T-helper 1 cell (primary cell): Measurements from ENCODE around the gene HOXA1.

Experiments
- DNase-seq, 5 donors: peaks; one replicate each; pipeline ENCODE4 v3.0.0-alpha.2; 2012 to 2020

HOXA1 gene

DNA sequence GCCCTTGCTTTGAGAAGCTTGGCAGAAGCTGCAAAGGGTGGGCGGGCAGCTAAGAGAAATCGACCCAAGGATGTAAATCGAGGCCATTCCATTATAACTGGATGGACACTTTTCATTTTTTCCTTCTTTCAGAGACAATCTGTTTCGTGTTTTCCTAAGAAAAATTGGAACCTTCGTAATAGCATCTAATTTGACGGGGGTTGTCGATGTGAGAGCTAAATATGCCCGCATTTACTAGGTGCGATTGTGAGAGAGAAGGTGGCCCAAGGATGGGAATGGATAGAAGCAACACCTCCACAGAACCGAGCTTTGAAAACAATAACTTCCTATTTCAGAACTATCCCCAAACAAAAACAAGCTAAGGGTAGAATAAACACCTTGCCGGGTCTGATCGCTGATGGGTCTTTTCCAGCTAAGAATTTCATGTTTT is 35.6 kb upstream of the HOXA1 start:
- DNase-seq = no peak

GRCh38 chr7:27130540-27131389 is 35.0 kb upstream of the HOXA1 start, which contains the start of gene HOXA4:
TSS of gene HOXA4 (minus strand) at chr7:27130757. CDS start at chr7:27130733, 24 bp downstream.
- DNase-seq = peak; percentile 53 to 79 (median 66)

- DNase-seq = no peak
Observed at GRCh38 chr7:27129729-27130539, 34.1 kb upstream of the HOXA1 start.

DNA sequence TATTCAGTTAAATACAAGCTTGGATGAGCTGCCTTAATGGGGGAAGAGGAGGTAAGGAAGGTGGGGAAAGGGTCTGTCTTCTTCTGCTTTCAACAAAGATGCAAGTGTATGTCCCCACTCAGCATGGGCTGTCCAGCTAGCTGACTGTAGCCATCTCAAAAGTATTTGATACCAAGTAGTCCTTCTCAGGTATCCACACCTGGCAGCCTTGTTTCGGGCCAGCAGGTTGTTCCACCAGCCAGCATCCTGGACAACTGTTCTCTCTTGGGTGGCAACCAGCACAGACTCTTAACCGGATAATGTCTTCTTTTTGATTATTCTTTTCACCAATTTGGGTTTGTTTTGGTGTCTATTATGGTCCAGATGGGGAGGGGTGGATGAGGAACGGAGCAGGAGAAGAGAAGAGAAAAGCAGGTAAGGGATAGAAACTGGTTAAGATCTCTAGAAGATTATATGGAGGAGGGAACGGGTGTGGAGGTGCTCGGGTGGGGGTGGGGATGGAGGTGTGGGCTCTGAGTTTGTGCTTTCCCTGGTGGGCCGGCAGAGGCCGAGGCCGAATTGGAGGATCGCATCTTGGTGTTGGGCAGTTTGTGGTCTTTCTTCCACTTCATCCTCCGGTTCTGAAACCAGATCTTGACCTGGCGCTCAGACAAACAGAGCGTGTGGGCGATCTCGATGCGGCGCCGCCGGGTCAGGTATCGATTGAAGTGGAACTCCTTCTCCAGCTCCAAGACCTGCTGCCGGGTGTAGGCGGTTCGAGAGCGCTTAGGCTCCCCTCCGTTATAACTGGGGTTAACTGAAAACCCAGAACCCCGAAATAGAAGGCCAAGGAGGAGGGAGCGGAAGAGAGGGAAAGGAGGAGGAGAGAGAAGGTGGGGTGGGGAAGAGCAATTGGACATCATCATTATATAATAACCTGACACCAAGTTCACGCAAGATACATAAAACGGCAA is 33.3 kb upstream of the HOXA1 start:
- DNase-seq = no peak

GRCh38 chr7:27128034-27128433 is 32.2 kb upstream of the HOXA1 start:
- no peak for DNase-seq

DNA sequence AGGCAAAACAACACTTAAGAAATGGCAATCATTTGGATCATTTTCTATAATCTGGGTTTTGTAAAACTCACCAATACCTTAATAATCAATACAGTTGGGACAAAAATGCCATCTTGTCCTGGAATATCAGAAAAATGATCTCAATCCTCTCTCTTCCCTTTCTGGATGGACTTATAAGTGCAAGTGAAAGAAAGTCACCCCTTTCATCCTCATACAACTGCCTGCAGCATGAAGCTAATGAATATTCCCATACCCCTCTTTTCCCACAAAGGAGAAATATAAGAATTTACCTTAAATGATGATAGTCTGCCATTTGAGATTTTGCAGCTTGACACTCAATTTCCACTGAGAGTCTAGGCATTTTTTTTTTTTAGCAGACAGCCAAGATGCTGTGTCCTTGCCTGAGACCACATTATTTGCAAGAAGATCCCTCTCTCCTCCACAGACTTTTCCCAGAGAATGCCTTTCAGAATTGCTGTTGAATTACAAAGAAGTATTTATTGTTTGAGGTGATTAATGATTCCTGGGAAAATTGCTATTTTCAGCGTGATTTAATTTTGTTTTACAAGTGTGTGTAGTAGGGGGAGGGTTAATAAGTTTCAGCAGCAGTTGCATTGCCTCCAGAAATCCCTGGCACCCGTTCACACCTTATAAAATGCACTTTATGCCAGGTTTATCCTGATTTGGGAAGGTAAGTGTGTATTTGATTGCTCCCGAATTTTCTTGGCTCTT is 31.0 kb upstream of the HOXA1 start:
- no peak for DNase-seq

DNA sequence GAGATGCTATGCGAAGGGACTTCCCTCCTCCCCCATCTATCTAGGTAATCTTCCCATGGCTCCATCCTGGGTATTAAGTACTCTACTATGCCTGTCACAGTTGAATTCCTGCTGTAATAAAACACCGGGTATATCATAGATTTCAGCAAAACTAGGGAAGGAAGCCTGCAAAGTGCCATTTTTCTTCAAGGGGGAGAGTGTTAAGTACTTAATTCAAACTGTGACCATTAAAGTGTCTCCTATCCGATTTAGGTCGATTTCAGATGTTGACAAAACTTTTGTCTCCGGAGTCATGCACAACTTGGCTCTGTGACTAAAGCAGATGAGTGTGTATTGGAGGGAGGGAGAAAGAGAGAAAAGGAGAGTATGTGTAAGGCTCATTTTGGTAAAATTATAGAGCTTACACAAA is 30.2 kb upstream of the HOXA1 start:
- DNase-seq = no peak

- DNase-seq = no peak
Observed at GRCh38 chr7:27124902-27125689, 29.3 kb upstream of the HOXA1 start.

DNA sequence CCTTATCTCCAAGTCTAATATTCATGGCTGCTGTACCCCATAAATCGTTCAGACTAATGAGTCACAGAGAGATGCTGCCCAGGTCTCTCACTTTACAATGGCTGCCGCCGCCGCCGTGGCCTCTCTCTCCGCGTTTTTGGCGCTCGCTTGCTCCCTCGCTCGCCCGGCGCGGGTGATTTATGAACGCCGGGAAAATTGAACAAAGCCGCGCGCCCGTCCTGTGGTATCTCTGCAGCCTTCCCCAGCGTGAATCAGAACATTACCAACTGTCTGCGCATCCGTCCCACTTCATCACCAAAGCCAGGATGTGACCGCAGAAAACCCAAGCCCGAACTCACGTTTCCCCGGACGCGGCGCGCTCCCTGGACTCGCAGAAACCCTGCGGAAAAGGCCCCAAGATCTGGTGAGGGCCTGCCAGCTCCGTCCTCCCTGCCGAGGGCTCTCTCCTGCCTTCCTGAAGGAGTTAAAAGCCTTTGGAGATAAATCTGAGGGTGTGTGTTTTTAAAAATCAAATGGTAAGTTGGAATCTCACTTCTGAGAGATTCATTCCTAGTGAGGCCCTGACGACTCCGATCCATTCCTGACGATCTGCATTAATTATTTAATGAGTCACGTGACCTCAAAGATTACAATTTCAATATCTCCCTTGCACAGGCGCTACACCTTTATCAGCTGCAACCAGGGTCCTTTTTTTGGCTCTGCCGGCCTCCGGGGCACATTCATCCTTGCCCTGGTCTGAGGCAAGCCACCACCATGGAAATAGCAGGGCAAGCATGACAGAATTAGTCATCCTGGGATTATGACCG is 28.5 kb upstream of the HOXA1 start:
- no peak for DNase-seq

DNA sequence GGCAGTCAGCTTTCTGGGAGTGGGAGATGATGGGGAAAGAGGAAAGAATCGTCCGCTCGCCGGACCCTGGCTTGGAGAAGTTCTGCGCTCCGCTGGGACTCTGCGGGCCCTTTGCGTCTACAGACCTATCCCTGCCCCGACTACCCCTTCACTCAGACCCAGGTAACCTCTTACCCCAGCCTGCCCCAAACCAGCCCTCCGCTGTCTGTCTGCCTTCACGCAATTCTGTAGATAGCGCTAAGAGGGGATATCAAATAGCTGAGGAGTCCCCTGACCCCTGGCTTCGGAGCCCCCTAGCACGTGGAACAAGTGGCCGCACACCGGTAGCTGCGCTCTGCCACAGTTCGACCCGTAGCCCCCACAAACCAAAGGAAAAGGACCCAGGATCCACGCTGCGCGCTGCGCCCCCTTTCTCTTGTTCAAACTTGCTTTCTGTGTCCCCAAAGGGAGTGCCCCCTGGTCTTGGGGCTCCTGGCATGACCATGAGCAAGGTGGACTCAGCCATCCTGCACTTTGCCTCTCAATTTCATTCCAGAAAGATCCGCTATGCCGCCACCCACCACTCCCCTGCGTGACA is 27.8 kb upstream of the HOXA1 start:
- DNase-seq = no peak

DNA sequence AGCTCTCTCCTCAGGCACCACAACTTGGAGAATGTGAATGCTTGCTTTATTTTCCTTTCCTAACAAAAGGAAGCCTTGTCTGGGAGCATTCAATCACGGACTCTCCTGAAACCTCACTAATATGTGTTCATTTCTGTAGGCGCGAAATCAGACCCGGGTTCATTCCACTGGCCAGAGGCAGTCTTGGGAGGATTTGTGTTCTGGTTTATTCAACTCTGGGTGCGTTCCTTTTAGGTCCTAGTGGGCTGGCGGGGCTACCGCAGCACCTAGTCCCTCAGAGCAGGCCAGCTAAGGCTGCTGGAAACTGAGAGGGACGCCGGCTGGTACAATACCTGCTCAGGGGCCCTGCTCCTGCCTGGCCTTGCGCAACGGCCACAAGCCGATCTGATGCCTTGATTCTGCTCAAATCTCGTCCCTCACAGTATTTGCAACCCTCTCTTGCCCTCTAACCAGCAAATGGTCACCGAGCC is 27.2 kb upstream of the HOXA1 start:
- no peak for DNase-seq

GRCh38 chr7:27122077-27122910 is 26.5 kb upstream of the HOXA1 start:
- no peak for DNase-seq

DNA sequence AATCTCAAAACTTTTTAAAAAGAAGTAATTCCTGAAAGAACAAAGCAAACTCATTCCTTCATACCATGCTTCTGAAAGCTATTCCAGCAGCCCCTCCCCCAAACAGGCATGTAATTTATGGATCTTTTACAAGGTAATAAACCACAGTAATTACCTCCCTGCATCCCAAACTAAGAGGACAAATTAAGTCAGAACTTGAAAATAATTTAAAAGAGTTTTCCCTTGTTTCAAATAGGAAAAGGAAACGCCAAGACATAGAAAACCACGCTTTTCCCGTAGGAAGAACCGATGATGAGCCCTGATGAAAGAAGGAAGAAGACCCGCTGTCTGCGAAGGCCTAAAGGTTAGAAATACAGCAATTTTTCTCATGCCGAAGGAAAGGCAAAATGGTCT is 25.9 kb upstream of the HOXA1 start:
- no peak for DNase-seq

GRCh38 chr7:27119412-27119911 is 23.7 kb upstream of the HOXA1 start:
- DNase-seq = no peak

GRCh38 chr7:27118580-27118979 is 22.8 kb upstream of the HOXA1 start:
- no peak for DNase-seq

DNA sequence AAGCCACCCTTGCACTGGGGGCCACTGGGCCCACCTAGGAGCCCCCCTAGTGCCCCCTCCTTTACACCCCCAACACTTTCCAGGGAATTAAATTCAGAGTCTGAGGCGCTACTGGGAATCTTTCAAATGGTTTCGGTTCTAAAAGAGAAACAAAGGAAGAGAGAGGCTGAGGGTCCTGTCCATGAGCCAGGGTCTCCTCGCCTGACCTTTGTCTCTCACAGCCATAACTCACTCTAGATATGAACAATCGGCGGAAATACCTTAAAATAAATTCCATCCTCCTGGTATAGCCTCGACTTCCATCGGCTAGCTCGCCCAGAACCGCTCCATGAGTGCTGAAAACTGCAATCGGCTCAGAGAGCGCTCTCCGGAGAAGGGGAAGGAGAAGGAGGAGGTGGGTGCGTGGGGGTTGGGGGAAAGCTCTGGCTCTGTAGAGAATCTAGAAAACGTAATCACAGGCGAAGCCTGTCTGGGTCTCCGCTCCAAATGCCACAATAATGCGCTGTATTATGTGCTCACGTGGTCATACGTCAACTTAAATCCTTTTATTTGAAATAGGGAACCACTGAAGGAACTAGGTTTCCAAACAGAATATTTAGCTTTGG is 22.2 kb upstream of the HOXA1 start:
- no peak for DNase-seq

DNA sequence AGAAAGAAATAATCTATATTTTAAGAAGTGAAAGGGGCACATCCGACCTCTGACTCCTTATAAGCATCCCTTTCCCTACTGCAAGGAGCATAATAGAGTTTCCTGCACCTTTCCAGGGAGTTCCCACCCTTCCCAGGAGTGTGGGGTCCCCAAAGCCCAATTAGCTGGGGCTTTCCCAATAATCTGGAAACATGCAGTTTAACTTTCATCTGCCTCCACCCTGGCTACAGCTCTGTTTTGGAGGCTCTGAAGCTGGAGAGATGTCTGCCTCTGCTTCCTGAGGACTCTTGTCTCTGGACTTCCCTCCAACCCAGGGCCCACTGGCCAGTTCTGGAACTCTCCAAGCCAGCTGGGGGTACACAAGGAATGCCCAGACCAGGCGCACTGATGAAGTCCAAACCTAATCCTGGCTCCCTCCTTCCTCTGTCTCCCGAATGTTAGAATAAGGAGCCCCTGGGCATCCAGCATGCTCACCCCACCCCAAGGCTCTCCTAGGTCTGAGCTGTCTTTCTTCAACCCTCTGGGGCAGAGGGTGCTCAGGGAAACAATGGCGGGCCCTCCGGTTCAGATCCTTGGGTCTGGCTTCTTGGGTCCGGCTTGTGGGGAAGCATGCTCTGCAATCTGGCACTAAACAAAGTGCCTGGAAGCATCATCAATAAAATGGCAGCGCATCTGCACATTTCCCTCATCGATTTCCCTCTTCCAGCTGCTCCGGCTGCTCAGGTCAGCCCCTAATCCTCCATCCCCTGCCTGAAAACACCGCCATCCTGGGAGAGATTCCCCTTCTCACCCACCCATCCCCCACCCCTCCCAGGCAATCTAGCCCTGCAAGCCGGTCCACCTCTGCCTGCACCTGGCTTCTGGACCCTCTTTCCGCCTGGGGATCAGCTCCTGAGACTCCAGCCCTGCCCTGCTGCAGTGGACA is 21.4 kb upstream of the HOXA1 start:
- DNase-seq = no peak
